Measurements from ENCODE around the gene PPP3R1.

DNA sequence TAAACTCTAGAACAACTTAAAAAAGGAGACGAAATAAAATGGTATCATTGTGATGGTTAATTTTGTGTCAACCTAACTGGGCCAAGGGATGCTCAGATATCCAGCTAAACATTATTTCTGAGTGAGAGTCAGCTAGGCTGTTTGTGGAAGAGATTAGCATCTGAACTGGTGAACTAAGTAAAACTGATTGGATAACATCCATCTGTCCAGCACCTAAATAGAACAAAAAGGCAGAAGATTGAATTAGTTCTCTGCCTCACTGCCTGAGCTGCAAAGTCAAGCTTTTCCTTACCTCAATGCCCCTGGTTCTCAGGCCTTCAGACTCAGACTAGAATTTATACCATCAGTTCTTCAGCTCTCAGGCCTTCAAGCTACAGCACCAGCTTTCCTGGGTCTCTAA is 30.0 kb downstream of the PPP3R1 start:
- TF ChIP-seq BHLHE40 (IDR thresholded peaks at IDR 0.05; ENCODE audit: borderline replicate concordance in 1 of 2, low read depth in 2 of 2, low read length in 1 of 2) (no peak), POLR2A (IDR thresholded peaks at IDR 0.05; ENCODE audit: low read depth, low read length) (no peak), EZH2 (IDR thresholded peaks at IDR 0.05; ENCODE audit: borderline replicate concordance, control insufficient read depth, low read depth, low read length) (no peak)
- TF ChIP-seq, protein P1, sequence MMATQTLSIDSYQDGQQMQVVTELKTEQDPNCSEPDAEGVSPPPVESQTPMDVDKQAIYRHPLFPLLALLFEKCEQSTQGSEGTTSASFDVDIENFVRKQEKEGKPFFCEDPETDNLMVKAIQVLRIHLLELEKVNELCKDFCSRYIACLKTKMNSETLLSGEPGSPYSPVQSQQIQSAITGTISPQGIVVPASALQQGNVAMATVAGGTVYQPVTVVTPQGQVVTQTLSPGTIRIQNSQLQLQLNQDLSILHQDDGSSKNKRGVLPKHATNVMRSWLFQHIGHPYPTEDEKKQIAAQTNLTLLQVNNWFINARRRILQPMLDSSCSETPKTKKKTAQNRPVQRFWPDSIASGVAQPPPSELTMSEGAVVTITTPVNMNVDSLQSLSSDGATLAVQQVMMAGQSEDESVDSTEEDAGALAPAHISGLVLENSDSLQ (IDR thresholded peaks at IDR 0.05), result no peak
- TF ChIP-seq, protein P2, sequence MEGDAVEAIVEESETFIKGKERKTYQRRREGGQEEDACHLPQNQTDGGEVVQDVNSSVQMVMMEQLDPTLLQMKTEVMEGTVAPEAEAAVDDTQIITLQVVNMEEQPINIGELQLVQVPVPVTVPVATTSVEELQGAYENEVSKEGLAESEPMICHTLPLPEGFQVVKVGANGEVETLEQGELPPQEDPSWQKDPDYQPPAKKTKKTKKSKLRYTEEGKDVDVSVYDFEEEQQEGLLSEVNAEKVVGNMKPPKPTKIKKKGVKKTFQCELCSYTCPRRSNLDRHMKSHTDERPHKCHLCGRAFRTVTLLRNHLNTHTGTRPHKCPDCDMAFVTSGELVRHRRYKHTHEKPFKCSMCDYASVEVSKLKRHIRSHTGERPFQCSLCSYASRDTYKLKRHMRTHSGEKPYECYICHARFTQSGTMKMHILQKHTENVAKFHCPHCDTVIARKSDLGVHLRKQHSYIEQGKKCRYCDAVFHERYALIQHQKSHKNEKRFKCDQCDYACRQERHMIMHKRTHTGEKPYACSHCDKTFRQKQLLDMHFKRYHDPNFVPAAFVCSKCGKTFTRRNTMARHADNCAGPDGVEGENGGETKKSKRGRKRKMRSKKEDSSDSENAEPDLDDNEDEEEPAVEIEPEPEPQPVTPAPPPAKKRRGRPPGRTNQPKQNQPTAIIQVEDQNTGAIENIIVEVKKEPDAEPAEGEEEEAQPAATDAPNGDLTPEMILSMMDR (IDR thresholded peaks at IDR 0.05 in 2 of 3, conservative IDR thresholded peaks at IDR 0.05 in 1 of 3; ENCODE audit: control insufficient read depth in 2 of 3, extremely low read depth in 1 of 3, insufficient read depth in 1 of 3, low read depth in 3 of 3, low read length in 3 of 3), result no peak

All from GM12878 (cell line).